HAP-1 (cell line): ENCODE results near the gene TNFRSF12A.

ENCODE experiments used
- DNase-seq, 2 experiments: peaks; one replicate each; pipeline ENCODE4 v3.0.0-alpha.2; 2016 to 2020; ENCODE audit warnings: low spot score in 2 of 2
- H3K27me3 ChIP-seq: fragments of 250-450 bp; sonication (Bioruptor Pico); 2 replicates; pipeline ENCODE4 v1.5.1; 2020; ENCODE audit warnings: low read depth, mild to moderate bottlenecking, moderate library complexity
- H3K36me3 ChIP-seq: fragments of 250-450 bp; sonication (Bioruptor Pico); replicated peaks from 2 replicates; pipeline ENCODE4 v1.5.1; 2020; ENCODE audit warnings: mild to moderate bottlenecking
- H3K4me1 ChIP-seq: fragments of 250-450 bp; sonication (Bioruptor Pico); 2 replicates; pipeline ENCODE4 v1.5.1; 2020; ENCODE audit warnings: mild to moderate bottlenecking
- H3K4me3 ChIP-seq: fragments of 250-450 bp; sonication (Bioruptor Pico); 2 replicates; pipeline ENCODE4 v1.5.1; 2020; ENCODE audit warnings: mild to moderate bottlenecking, moderate library complexity
- H3K9me3 ChIP-seq: fragments of 250-450 bp; sonication (Bioruptor Pico); 2 replicates; pipeline ENCODE4 v1.5.1; 2020; ENCODE audit warnings: mild to moderate bottlenecking, moderate library complexity
- in situ Hi-C: fragments of 300-500 bp; cut with MboI; formaldehyde crosslinking; loops from 3 replicates; pipeline ENCODE4 v1.14.3; 2020; ENCODE audit warnings: low sequenced_read_pairs, inconsistent platforms, mixed read lengths

TNFRSF12A gene

GRCh38 chr16:3022208-3022683 lies 2.1 kb downstream of the TNFRSF12A start:
- H3K9me3 ChIP-seq = no peaks in the 10 kb centered on the region
- H3K4me1 ChIP-seq = peaks cover 22% of the 10 kb centered on the region
- in situ Hi-C loops = loop anchor here (5.0 kb wide), 1 partner anchor 50 kb away; no protein-coding TSS in a partner anchor
- peak; percentile 48 to 82 for DNase-seq
- H3K36me3 ChIP-seq = peaks cover 24% of the 10 kb centered on the region
- H3K4me3 ChIP-seq = peak overlapping the region; percentile 90
- no peaks in the 10 kb centered on the region for H3K27me3 ChIP-seq

GRCh38 chr16:3022684-3023414 lies 2.7 kb downstream of the TNFRSF12A start:
- peaks cover 23% of the 10 kb centered on the region for H3K4me1 ChIP-seq
- H3K27me3 ChIP-seq = no peaks in the 10 kb centered on the region
- peaks cover 26% of the 10 kb centered on the region for H3K36me3 ChIP-seq
- H3K9me3 ChIP-seq = no peaks in the 10 kb centered on the region
- H3K4me3 ChIP-seq = peak overlapping the region; percentile 90
- in situ Hi-C loops = loop anchor here (5.0 kb wide), 1 partner anchor 51 kb away; no protein-coding TSS in a partner anchor
- peak in 1 of 2 experiments; percentile 58 for DNase-seq

GRCh38 chr16:3023415-3023668 lies 3.2 kb downstream of the TNFRSF12A start:
- H3K4me3 ChIP-seq = peak overlapping the region; percentile 90
- no peak for DNase-seq
- H3K4me1 ChIP-seq = peaks cover 25% of the 10 kb centered on the region

GRCh38 chr16:3023669-3024478 lies 3.7 kb downstream of the TNFRSF12A start, which contains the start of the genes HCFC1R1 and THOC6:
Gene HCFC1R1, minus strand, starts transcription at chr16:3023942. Its CDS starts 1 bp downstream, at chr16:3023941.
Gene THOC6, plus strand, starts transcription at chr16:3024035. Its CDS starts 292 bp downstream, at chr16:3024327.
- Histone ChIP-seq H3K4me3 (peak within 1 kb of the TSS; percentile 90), H3K4me1 (peaks cover 25% of the 10 kb centered on the region), H3K27me3 (peaks cover 4% of the 10 kb centered on the region), H3K9me3 (no peaks in the 10 kb centered on the region), H3K36me3 (peaks cover 26% of the 10 kb centered on the region)
- peak; percentile 97 to 98 for DNase-seq
- in situ Hi-C loops = loop anchor here (5.0 kb wide), 1 partner anchor 52 kb away; no protein-coding TSS in a partner anchor

More at GRCh38 chr16:3023415-3023668, 3.2 kb downstream of the TNFRSF12A start:
- H3K27me3 ChIP-seq = no peaks in the 10 kb centered on the region
- in situ Hi-C loops = loop anchor here (5.0 kb wide), 1 partner anchor 51 kb away; no protein-coding TSS in a partner anchor
- peaks cover 26% of the 10 kb centered on the region for H3K36me3 ChIP-seq
- H3K9me3 ChIP-seq = no peaks in the 10 kb centered on the region

- Histone ChIP-seq H3K4me3 (no peak overlapping the region), H3K36me3 (peaks cover 26% of the 10 kb centered on the region), H3K9me3 (no peaks in the 10 kb centered on the region), H3K27me3 (peaks cover 18% of the 10 kb centered on the region), H3K4me1 (peaks cover 25% of the 10 kb centered on the region)
- no peak for DNase-seq
- in situ Hi-C loops = no loop called here
Measured at GRCh38 chr16:3025032-3026002, 5.1 kb downstream of the TNFRSF12A start.

- peaks cover 26% of the 10 kb centered on the region for H3K36me3 ChIP-seq
- peaks cover 25% of the 10 kb centered on the region for H3K4me1 ChIP-seq
- H3K9me3 ChIP-seq = no peaks in the 10 kb centered on the region
- in situ Hi-C loops = no loop called here
- no peak overlapping the region for H3K4me3 ChIP-seq
- DNase-seq = no peak
- peaks cover 23% of the 10 kb centered on the region for H3K27me3 ChIP-seq
Measured at GRCh38 chr16:3026003-3026378, 5.8 kb downstream of the TNFRSF12A start.

GRCh38 chr16:3026609-3027488 lies 6.7 kb downstream of the TNFRSF12A start:
- in situ Hi-C loops = no loop called here
- H3K36me3 ChIP-seq = peaks cover 22% of the 10 kb centered on the region
- no peaks in the 10 kb centered on the region; the same call in 1 of the 2 replicates for H3K9me3 ChIP-seq
- DNase-seq = no peak
- peaks cover 24% of the 10 kb centered on the region for H3K27me3 ChIP-seq
- H3K4me1 ChIP-seq = peaks cover 21% of the 10 kb centered on the region
- H3K4me3 ChIP-seq = no peak overlapping the region

GRCh38 chr16:3027489-3027795 lies 7.3 kb downstream of the TNFRSF12A start:
- Histone ChIP-seq H3K9me3 (no peaks in the 10 kb centered on the region; the same call in 1 of the 2 replicates), H3K4me1 (peaks cover 15% of the 10 kb centered on the region), H3K4me3 (no peak overlapping the region), H3K27me3 (peaks cover 30% of the 10 kb centered on the region), H3K36me3 (peaks cover 19% of the 10 kb centered on the region)
- in situ Hi-C loops = no loop called here
- DNase-seq = no peak

GRCh38 chr16:3027983-3028715 lies 8.0 kb downstream of the TNFRSF12A start:
- no peak overlapping the region for H3K4me3 ChIP-seq
- peaks cover 8% of the 10 kb centered on the region for H3K4me1 ChIP-seq
- H3K27me3 ChIP-seq = peaks cover 37% of the 10 kb centered on the region
- in situ Hi-C loops = no loop called here
- peak; percentile 77 to 93 for DNase-seq
- no peaks in the 10 kb centered on the region; the same call in 1 of the 2 replicates for H3K9me3 ChIP-seq
- H3K36me3 ChIP-seq = peaks cover 19% of the 10 kb centered on the region

- no peak for DNase-seq
Measured at GRCh38 chr16:3028716-3029319, 8.7 kb downstream of the TNFRSF12A start.

GRCh38 chr16:3029491-3030221 lies 9.5 kb downstream of the TNFRSF12A start:
- in situ Hi-C loops = no loop called here
- Histone ChIP-seq H3K4me1 (peaks cover 3% of the 10 kb centered on the region; the same call in 1 of the 2 replicates), H3K4me3 (no peak overlapping the region), H3K36me3 (peaks cover 19% of the 10 kb centered on the region), H3K27me3 (peaks cover 52% of the 10 kb centered on the region), H3K9me3 (no peaks in the 10 kb centered on the region; the same call in 1 of the 2 replicates)
- peak in 1 of 2 experiments; percentile 46 for DNase-seq

More at GRCh38 chr16:3028716-3029319, 8.7 kb downstream of the TNFRSF12A start:
- Histone ChIP-seq H3K4me3 (no peak overlapping the region), H3K9me3 (no peaks in the 10 kb centered on the region; the same call in 1 of the 2 replicates), H3K4me1 (peaks cover 3% of the 10 kb centered on the region; the same call in 1 of the 2 replicates), H3K36me3 (peaks cover 19% of the 10 kb centered on the region), H3K27me3 (peaks cover 44% of the 10 kb centered on the region)
- in situ Hi-C loops = no loop called here
